Measurements from ENCODE around the gene PDLIM1.
"Not testable (repeated sequence)": the region's sequence is repeated elsewhere in the genome, so short reads cannot be mapped to it uniquely, and the experiment has no call there.

PDLIM1 gene

GRCh38 chr10:95262763-95263518 lies 27.9 kb downstream of the PDLIM1 start:
- DNase-seq, result no peak

GRCh38 chr10:95261926-95262325 lies 28.9 kb downstream of the PDLIM1 start:
- DNase-seq, result no peak

DNA sequence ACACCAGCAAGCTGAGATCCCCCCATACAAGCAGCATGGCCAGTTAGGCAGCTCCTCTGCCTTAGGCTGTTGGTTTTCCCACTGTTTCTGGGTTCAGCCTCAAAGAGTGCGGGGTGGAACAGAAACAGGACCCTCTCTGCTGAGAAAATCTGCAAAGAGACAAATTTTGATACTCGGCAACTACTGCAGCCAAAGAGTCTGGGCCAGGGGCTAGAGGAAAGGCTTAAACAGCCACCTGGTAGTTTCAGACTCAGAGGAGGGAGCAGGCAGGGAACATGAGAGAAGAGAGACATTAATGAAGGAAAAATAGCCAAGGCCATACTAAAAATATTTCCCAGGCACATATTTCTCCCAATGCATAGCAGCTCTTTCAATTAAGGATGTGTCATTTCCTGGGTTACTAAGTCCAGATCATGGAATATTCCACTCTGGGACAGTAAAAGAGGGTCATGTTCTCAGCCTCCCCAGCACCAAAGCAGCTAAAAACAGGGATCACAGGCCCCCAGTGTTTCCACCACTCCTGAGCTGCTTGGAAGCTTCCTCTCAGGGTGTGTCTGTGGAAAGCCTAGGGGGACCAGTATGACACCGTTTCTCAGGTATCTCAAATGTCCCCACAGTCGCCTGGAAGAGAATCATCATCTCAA lies 29.8 kb downstream of the PDLIM1 start:
- DNase-seq, result no peak

GRCh38 chr10:95260397-95260881 lies 30.4 kb downstream of the PDLIM1 start:
- no peak for DNase-seq

GRCh38 chr10:95257849-95258248 lies 33.0 kb downstream of the PDLIM1 start:
- DNase-seq, result no peak

- DNase-seq, result no peak
Observed at GRCh38 chr10:95256268-95256667, 34.5 kb downstream of the PDLIM1 start.

GRCh38 chr10:95254629-95255028 lies 36.2 kb downstream of the PDLIM1 start:
- no peak for DNase-seq

GRCh38 chr10:95253686-95254085 lies 37.1 kb downstream of the PDLIM1 start:
- DNase-seq, result no peak

GRCh38 chr10:95253007-95253406 lies 37.8 kb downstream of the PDLIM1 start:
- no peak for DNase-seq

- DNase-seq, result no peak
Observed at GRCh38 chr10:95250856-95251255, 39.9 kb downstream of the PDLIM1 start.

DNA sequence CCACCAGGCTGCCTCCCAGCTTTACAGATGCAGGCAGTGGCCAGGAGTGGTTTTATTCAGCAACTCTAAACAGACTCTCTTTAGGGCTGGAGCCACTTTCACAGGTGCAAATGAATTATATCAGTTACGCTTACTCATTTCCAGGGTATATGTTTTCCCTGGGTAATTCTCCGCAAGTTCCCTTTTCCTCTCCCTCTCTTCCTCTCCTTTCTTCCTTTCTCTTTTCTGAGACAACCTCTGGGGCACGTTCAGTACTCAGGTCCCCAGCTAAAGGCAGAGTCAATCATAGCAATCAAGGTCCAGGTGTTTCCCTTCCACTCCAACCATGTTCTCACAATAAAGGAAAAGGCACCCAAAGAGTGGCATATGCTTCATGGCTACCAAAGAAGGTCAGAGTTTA lies 41.3 kb downstream of the PDLIM1 start:
- DNase-seq, result no peak

DNA sequence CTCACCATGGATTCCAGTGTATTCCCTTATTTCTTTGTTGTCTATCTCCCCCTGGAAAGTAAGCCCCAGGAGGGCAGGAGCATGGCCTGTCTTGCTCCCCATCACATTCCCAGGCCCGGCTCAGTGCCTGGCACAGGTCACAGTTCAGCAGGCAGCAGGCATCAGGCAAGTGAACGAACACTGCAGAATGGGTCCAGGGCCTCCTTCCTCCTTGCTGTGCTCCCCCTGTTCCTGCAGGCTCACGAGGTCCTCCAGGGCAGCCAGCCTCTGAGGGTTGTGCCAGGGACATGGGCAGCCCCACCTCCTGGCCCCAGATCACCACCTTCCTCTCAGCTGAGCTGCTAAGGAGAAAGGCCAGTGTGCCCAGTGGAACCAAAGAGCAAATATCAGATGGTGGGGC lies 41.8 kb downstream of the PDLIM1 start:
- no peak for DNase-seq

- no peak for DNase-seq
Observed at GRCh38 chr10:95247881-95248583, 42.8 kb downstream of the PDLIM1 start.

DNA sequence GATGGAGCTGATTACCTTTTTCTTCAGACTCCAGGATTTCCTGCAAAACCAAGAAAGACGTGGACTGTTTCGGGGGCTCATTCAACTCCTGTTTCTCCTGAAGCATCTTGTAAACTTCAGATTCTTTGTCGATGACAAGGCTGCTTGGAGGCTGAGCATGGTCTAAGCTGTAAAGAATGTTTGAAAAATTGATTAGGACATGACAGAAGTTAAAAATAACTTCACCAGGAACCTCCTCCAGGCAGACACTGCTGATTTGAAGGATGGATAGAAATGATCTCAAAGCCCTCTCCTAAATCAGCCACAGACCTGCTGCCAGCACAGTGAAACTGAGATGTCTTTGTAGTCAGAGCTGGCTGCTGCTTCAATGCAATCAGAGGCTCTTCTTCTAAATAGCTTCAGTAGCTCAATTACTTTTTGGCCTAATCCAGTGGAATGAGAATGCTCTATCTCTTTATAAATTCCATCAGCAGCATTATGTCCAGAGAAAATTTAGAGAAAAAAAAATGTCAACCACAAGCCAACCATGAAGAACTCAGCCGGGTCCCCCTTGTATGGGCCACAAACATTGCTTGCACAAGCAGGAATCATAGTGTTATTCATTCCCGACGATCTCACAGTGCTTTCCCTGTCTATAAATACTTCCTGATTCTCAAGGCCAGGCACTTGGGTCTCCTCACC lies 43.5 kb downstream of the PDLIM1 start:
- DNase-seq, result no peak

DNA sequence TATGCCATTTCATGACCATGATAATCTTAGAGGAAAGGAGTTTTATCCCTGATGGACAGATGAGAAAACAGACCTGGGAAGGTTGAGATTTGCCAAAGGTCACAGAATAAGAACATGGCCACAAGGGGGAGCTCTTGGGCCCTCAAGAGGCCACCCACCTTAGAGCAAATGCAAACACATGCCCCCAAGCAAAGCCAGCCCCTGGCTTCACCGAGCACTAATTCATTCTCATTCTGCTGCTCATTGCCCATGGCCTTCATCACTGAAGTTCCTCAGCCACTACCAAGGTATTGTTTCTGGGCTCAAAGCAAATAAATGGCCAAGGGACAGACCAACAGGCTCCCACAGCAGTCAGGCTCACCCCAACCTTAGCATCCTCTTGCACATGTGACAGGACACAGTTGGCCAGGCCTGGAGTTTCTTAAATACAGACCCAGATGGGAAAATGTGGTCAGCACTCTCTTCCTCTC lies 44.2 kb downstream of the PDLIM1 start:
- peak; percentile 35 for DNase-seq

GRCh38 chr10:95245425-95246055 lies 45.3 kb downstream of the PDLIM1 start:
- no peak for DNase-seq

DNA sequence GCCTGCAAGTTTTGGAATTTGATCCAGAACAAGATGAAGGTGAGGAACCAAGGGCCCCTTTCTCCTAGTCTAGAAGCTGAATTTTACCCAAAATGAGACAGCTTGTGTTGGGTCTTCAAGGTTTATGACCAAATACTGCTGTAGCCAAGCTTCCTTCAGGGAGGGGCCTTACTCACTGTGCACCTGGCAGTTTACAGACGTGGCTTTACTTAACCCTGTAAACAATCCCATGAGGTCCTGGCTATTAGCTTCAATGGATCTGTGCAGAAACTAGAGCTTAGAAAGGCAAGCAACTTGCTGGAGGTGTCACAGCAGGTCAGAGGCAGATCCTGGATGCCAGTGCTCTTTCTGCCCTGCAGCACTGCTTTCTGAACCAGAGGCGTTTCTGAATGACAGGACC lies 46.7 kb downstream of the PDLIM1 start:
- DNase-seq, result no peak

DNA sequence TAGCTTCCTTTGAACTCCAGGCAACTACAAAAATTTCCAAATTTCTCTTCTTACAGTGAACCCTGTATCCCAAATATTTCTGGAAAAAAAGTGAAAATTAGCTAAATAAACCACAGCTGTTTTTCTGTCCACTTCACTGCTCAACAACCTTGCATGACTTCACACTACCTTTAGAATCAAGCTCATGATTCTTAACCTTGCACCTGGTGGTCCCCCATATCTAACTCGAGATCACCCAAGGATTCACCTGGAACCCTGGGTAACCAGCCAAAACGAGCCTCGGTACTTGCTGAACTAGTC lies 47.5 kb downstream of the PDLIM1 start:
- no peak for DNase-seq

DNA sequence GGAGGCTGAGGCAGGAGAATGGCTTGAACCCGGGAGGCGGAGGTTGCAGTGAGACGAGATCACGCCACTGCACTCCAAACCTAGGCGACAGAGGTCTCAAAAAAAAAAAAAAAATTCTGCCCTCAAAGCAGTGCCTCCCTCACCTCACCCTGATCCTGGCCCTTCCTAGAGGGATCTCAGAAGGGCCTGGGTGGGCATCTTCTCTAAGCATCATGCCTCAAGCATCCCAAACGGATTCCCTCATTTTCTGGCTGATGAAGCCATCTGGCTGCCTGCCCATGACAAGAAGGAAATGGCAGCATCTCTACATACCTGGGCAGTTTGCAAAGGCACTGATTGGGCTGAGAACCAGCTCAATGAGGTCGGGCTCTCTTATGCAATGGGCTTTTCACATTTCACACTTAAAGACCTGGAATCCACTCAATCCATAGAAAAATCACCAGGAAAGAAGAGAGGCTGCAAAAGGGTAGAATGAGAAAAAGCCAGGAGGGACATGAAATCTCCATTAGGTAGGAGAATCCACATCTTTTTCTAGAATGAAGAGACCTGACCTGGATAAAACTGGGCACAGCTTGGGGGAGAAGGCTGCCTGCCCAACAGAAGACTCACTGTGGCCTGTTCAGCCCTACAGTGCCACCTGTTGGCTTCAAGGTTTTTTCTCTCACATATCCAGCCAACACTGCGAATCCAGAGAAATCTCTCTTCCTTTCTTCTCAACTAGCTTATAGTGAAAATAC lies 48.1 kb downstream of the PDLIM1 start:
- DNase-seq, result no peak

DNA sequence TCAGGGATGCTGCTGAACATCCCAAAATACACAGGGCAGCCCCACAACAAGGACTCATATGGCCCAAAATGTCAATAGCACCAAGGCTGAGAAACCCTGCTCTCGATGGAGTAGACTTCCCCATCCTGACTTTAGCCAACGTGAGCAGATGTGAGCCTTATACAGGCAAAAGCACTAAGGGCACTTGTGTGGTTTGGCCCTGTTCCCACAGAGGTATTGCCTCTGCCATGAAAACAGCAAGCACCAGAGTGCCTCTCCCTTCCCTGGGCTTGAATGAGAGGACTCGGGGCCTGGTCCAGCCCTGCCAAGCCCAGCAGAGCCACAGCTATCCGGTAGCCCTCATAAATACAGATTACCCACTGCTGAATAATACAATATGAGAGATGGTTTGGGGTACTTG lies 49.3 kb downstream of the PDLIM1 start:
- DNase-seq, result no peak

DNA sequence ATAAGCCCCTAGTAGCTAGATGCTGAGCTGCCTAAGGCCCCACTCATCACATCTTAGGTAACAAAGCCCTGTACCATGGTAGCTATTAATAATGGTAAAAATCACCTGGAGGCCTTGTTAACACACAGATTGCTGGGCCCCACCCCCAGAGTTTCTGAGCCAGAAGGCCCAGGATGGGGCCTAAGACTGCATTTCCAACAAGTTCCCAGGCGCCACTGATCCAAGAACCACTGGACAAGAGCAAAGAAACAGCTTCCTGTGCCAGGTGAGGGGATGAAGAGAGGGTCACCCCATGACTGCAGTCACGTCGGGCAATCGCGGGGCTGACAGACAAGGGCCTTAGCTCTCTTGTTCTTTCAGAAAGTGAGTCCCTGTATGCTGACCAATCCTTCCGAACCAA lies 50.0 kb downstream of the PDLIM1 start:
- DNase-seq, result no peak

- not testable (repeated sequence) for DNase-seq
Observed at GRCh38 chr10:95240096-95240495, 50.7 kb downstream of the PDLIM1 start.
